Ascending aorta (tissue), 2 donors: ENCODE data around the gene TSPAN4. TPM values are rescaled to one million over a fixed set of nuclear protein-coding genes. Genes with fewer than 3 reads are reported as not detected.

Experiments
- DNase-seq, 2 donors: peaks; one replicate each; pipeline ENCODE4 v3.0.0-alpha.2; 2019; ENCODE audit warnings: low spot score in 2 of 2
- H3K27ac ChIP-seq, 2 donors: fragments of 200-600 bp; sonication (generic); one replicate each; pipeline ENCODE4 v1.5.1; 2016 to 2017; ENCODE audit warnings: mild to moderate bottlenecking in 1 of 2
- H3K27me3 ChIP-seq: fragments of 200-600 bp; sonication (generic); one replicate; pipeline ENCODE4 v1.5.1; 2017
- H3K36me3 ChIP-seq, 2 donors: fragments of 200-600 bp; sonication (generic); one replicate each; pipeline ENCODE4 v1.5.1; 2016
- H3K4me1 ChIP-seq, 2 donors: fragments of 200-600 bp; sonication (generic); one replicate each; pipeline ENCODE4 v1.5.1; 2016 to 2017; ENCODE audit warnings: mild to moderate bottlenecking in 1 of 2
- H3K4me3 ChIP-seq, 2 donors: fragments of 200-600 bp; sonication (generic); one replicate each; pipeline ENCODE4 v1.5.1; 2016 to 2017; ENCODE audit warnings: mild to moderate bottlenecking in 1 of 2
- H3K9me3 ChIP-seq, 2 donors: fragments of 200-600 bp; sonication (generic); one replicate each; pipeline ENCODE4 v1.5.1; 2016
- CTCF ChIP-seq, 3 experiments: fragments of 200-600 bp in 2 of 3; fragments of 450-650 bp in 1 of 3; sonication (generic) in 2 of 3; IDR thresholded peaks; one replicate each; pipeline ENCODE4 v1.5.1; 2016 to 2019; ENCODE audit warnings: antibody characterized with exemption in 3 of 3, mild to moderate bottlenecking in 1 of 3, moderate library complexity in 1 of 3
- intact Hi-C: fragments of 100-400 bp; cut with DNase I; formaldehyde crosslinking; loops from one replicate; pipeline ENCODE4 v1.15.1; 2023
- total RNA-seq: library from RNA; depleted of rRNA; stranded (reverse); fragments of >200 nt; gene quantifications from one replicate; pipeline ENCODE4 v1.1.0, GENCODE V29; 2016

TSPAN4 gene
- total RNA-seq, 1 donor from 2014 or later: 252 TPM

- intact Hi-C loops: loop anchor here (10.0 kb wide), 2 partner anchors 713 to 923 kb away; partner anchors contain the start of gene CTSD
- Histone ChIP-seq H3K9me3 (no peaks in the 10 kb centered on the region), H3K27me3 (no peaks in the 10 kb centered on the region), H3K4me3 (peak overlapping the region; percentile 94 to 98), H3K36me3 (peaks cover 33 to 37% of the 10 kb centered on the region in 2 donors), H3K4me1 (peaks cover 36 to 41% of the 10 kb centered on the region in 2 donors), H3K27ac (peak overlapping the region; percentile 92 to 95)
- no peak for TF ChIP-seq CTCF (IDR thresholded peaks at IDR 0.05)
- no peak for DNase-seq
These were observed 677 bp upstream of the TSPAN4 start for GRCh38 chr11:841981-842369.

DNA sequence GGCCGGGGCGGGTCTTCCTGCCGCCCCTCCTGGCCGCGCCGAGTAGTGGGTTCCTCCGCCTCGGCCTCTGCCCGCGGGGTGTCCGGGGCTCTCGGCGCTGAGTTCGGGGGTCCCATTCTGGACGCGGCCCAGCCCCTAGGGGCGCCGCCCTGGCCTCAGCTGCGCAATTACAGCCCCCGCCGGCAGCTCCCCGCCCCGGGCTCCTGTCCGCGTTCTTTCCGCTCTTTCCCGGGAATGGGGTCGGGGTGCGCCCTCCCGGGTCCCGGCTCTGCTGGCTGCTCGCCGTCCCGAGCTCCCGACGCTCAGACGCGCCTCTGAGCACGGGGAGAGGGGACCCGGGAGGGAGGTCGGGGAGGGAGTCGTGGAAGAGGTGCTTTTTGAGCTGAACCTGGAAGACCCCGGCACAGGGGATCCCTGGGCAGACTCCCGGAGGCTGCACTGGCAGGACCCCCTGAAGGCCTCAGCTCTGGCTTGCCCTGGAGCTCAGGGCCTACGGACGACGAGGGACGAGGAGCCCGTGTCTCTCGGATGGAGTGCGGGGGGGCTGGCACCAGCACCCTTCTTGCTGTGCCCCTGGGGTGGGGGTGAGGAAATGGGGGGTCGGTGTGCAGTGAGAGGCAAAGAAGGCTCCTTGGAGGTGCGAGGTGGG, 558 bp downstream of the TSPAN4 start:
- H3K4me1 ChIP-seq: peaks cover 39 to 44% of the 10 kb centered on the region in 2 donors
- no peak for DNase-seq
- TF ChIP-seq CTCF (IDR thresholded peaks at IDR 0.05): no peak
- intact Hi-C loops: loop anchor here (10.0 kb wide), 2 partner anchors 712 to 922 kb away; partner anchors contain the start of gene CTSD
- no peaks in the 10 kb centered on the region for H3K9me3 ChIP-seq
- H3K27ac ChIP-seq: peak overlapping the region; percentile 92 to 95
- H3K36me3 ChIP-seq: peaks cover 20 to 24% of the 10 kb centered on the region in 2 donors
- no peaks in the 10 kb centered on the region for H3K27me3 ChIP-seq
- H3K4me3 ChIP-seq: peak overlapping the region; percentile 94 to 98

DNA sequence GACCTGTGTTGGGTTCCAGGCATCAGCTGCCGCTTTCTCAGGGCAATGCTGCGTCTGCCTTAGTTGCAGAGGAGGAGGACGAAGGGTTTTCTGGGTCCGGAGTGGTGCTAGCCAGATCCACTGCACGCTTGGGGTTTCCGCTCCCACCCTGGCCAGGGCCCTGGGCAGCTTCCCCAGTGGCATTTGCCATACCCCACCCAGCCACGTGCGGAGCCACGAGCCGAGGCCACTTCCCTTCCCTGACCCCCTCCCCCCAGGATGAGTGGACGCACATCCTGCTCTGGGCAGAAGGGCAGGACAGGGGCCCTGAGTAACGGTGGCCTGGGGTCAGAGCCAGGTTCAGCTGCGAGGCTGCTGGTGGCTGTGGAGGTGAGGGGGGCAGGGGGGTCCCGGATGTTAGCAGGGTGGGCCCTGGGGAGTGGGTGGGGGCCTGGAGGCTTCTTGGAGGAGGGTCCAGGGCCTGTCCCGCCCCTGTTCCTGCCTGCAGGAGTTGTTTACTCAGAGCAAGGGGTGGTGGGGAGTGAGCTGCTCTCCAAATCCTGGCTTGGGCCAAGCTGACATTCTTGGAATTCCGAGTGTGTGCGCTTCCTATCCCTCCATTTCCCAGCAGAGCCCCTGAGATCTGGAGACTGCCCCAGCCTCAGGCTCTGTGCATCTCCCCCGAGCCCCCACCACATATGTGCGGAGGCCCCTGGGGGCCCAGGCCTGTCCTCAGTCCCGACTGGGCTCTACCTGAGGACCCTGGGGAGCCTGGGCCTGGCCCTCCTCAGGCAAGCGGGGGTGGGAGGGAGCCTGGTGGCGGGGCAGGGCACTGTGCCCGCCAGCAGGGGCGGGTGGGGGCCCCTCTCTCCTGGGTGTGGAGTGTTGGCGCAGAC, 1.4 kb downstream of the TSPAN4 start:
- peak in 2 of 3 experiments; percentile 3 to 20 for TF ChIP-seq CTCF (IDR thresholded peaks at IDR 0.05)
- DNase-seq: peak; percentile 89 to 96
- no peaks in the 10 kb centered on the region for H3K27me3 ChIP-seq
- H3K9me3 ChIP-seq: no peaks in the 10 kb centered on the region
- intact Hi-C loops: loop anchor here (1.0 to 10.0 kb wide), 3 partner anchors 10 to 921 kb away; partner anchors contain the start of gene CTSD
- H3K4me3 ChIP-seq: peak overlapping the region; percentile 94 to 98
- H3K4me1 ChIP-seq: peaks cover 48 to 52% of the 10 kb centered on the region in 2 donors
- H3K27ac ChIP-seq: peak overlapping the region; percentile 92 to 95
- H3K36me3 ChIP-seq: peaks cover 12 to 16% of the 10 kb centered on the region in 2 donors

DNA sequence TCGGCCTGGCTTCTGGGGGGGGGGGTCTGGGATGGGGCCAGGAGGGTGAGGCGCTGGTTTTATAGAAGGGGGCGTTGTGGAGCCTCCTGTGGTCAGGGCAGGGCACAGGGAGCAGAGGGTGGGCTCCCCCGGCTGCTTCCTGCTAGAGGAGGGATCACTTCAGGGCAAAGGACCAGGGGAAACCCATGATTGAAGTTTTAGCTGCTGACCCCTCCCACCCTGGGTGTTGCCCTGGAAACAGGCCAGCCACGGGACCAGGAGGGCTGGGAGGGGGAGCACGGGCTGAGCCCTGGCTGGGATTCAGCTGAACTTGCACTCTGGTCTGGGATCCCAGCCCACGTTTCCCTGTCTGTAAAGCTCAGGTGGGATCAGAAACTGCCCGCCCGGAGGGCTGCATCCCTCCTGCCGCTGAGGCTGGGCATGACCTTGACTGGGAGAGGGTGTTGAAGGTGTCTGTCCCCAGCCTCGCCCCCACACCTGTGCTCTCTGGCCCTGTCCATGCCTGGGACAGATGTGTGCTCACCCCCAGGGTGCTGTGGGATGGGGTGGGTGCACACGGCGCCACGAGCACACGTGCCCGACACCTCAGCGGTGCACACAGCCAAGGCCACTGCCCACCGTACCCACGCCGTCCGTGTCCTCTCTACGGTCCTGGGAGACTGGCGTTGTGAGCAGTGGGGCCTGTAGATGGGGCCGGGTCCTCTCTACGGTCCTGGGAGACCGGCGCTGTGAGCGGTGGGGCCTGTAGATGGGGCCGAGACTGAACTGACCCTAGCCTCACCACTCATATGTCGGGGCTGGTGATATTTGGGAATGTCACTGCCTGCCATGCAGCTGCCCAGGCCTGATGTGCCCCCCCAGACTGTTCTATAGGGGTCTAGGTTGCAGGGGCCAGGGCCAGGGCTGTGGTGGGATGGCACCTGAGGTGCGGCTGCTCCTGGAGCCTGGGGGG, 2.3 kb downstream of the TSPAN4 start:
- H3K4me3 ChIP-seq: peak overlapping the region; percentile 94 to 98
- intact Hi-C loops: loop anchor here (1.0 to 10.0 kb wide), 5 partner anchors 11 to 920 kb away; partner anchors contain the start of genes AP2A2, CHID1 and CTSD
- DNase-seq: peak; percentile 81 to 95
- peaks cover 48 to 57% of the 10 kb centered on the region in 2 donors for H3K4me1 ChIP-seq
- no peaks in the 10 kb centered on the region for H3K27me3 ChIP-seq
- peaks cover 3 to 7% of the 10 kb centered on the region in 2 donors for H3K36me3 ChIP-seq
- TF ChIP-seq CTCF (IDR thresholded peaks at IDR 0.05): no peak
- H3K9me3 ChIP-seq: no peaks in the 10 kb centered on the region
- peak overlapping the region; percentile 92 to 95 for H3K27ac ChIP-seq
